ENCODE data around the gene COL18A1. TPM values are rescaled to one million over a fixed set of nuclear protein-coding genes. Genes with fewer than 3 reads are reported as not detected.

Gene COL18A1
- total and polyA plus RNA-seq, 5 donors: 52.3 to 134 (median 80.5) TPM

DNA sequence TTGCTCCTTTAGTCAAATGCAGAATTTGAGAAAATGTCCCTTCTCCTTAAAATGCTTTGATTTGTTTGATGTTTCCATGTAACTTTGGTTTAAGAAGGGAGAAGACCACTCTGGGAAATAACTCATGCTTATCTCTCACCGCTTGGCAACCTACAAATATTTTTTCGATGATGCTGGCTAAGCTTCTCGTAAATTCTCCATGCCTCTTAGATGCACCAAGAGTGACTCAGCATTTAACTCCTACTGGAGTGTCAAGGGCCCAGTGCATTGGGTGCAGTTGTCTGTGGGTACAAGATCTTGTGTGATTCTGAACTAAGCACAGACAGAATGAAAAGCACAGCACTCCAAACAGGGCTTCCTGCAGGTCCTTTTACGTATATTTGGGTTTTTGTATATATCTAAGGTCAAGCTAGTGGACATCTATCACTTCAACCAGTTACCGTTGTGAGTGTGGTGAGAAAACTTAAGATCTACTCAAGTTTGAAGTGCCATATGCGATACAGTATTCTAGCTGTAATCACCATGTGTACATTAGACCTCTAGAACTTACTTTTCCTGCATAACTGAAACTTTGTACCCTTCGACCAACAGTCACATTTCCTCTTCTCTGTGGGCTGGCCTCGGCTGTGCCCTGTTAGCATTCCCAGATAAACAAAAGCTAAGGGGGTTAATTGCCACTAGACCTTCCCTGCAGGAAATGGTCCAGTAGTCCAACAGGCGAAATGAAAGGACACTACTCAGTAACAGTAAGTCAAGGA is 55.8 kb downstream of the COL18A1 start:
- no peaks in the 10 kb centered on the region for H3K4me1 ChIP-seq (ENCODE audit: control insufficient read depth, insufficient read depth, low read length)
- 78% methylated on average over 9 of the region's 9 CpGs for WGBS
- no peak overlapping the region for H3K4me3 ChIP-seq (ENCODE audit: low read length)
- no peak overlapping the region for H3K27ac ChIP-seq (ENCODE audit: low read length)
- no peak for DNase-seq
- no peaks in the 10 kb centered on the region for H3K9me3 ChIP-seq (ENCODE audit: control insufficient read depth, low read length)
- H3K27me3 ChIP-seq (ENCODE audit: control insufficient read depth, insufficient read depth): no peaks in the 10 kb centered on the region
- intact Hi-C loops (cut with DNase I): no loop called here
- ATAC-seq: no peak

DNA sequence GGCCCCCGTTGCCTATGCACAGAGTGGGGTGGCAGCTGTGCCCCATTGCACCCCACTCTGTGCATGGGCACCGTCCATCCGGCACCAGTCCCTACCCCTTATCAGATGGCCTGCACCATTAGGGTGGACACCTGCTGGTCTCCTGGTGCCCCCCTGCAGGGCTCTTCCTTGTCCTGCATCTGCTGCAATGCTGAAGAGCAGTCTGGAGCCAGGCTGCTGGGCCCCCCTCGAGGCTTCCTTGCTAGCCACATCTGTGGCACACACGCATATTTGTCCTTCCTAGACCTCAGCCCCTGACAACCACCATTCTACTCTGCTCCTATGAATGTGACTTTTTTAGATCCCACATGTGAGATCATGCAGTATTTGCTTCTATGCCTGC is 56.4 kb downstream of the COL18A1 start:
- Histone ChIP-seq H3K4me3 (ENCODE audit: low read length) (no peak overlapping the region), H3K27me3 (ENCODE audit: control insufficient read depth, insufficient read depth) (no peaks in the 10 kb centered on the region), H3K27ac (ENCODE audit: low read length) (no peak overlapping the region), H3K9me3 (ENCODE audit: control insufficient read depth, low read length) (no peaks in the 10 kb centered on the region), H3K4me1 (ENCODE audit: control insufficient read depth, insufficient read depth, low read length) (no peaks in the 10 kb centered on the region)
- DNase-seq (peak in 1 of 3 donors; percentile 3), ATAC-seq (no peak)
- WGBS: 96% methylated on average over 5 of the region's 5 CpGs
- intact Hi-C loops (cut with DNase I): no loop called here

DNA sequence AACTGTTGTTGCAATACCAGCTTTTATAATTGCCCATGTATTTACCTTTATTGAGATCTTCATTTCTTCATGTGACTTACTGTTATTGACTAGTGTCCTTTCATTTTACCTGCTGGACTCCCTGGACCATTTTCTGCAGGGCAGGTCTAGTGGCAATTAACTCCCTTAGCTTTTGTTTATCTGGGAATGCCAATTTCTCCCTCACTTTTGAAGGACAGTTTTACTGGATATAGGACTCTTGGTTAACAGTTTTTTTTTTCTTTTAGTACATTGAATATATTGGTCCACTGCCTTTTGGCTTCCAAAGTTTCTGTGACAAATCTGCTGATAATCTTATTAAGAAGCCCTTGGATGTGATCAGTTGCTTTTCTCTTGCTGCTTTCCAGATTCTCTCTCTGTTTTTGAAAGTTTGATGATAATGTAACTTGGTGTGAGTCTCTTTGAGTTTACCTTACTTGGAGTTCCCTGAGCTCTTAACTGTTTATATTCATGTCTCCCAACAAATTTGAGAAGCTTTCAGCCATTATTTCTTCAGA is 56.9 kb downstream of the COL18A1 start:
- Histone ChIP-seq H3K9me3 (ENCODE audit: control insufficient read depth, low read length) (no peaks in the 10 kb centered on the region), H3K27ac (ENCODE audit: low read length) (no peak overlapping the region), H3K27me3 (ENCODE audit: control insufficient read depth, insufficient read depth) (no peaks in the 10 kb centered on the region), H3K4me1 (ENCODE audit: control insufficient read depth, insufficient read depth, low read length) (no peaks in the 10 kb centered on the region), H3K4me3 (ENCODE audit: low read length) (no peak overlapping the region)
- DNase-seq (no peak), ATAC-seq (no peak)
- intact Hi-C loops (cut with DNase I): no loop called here

DNA sequence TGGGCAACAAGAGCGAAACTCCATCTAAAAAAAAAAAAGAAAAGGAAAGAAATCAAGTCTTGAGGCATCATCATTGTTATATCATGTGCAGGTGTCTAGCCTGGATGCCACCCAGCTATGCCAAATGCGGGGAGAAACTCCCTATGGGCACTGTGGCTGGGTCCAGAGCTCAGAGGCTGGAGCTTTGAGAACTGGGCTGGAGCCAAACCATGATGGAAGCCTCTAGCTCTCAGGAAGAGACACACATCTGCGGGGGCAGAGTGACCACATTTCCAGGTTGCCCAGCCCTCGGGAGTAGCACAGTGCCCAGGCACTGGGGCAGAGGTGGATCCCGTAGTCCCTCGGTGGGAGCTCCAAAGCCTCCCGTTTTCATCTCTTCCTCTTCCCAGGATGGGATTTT is 58.9 kb downstream of the COL18A1 start:
- no peaks in the 10 kb centered on the region for H3K9me3 ChIP-seq (ENCODE audit: control insufficient read depth, low read length)
- WGBS: 95% methylated on average over 7 of the region's 7 CpGs
- H3K4me1 ChIP-seq (ENCODE audit: control insufficient read depth, insufficient read depth, low read length): no peaks in the 10 kb centered on the region
- peak; percentile 3 to 42 (median 33) for DNase-seq
- no peaks in the 10 kb centered on the region for H3K27me3 ChIP-seq (ENCODE audit: control insufficient read depth, insufficient read depth)
- H3K4me3 ChIP-seq (ENCODE audit: low read length): no peak overlapping the region
- no peak for ATAC-seq
- intact Hi-C loops (cut with DNase I): no loop called here
- no peak overlapping the region for H3K27ac ChIP-seq (ENCODE audit: low read length)

DNA sequence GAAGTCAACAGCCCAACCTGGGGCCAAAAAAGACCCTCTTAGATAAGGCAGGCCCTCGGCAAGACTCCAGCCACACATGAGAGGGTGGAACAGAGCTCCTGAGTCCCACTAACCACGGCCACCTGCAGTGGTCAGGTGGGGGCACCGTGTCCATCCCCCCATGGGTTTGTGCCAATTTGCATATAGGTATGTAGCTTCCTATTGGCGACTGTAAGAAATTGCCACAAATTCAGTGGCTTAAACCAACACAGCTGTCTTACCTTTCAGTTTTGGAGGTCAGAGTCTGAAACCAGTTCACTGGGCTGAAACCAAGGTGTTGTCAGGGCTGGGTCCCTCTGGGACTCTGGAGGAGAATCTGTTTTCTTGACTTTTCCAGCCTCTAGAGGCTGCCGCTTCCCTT is 59.3 kb downstream of the COL18A1 start:
- Histone ChIP-seq H3K4me1 (ENCODE audit: control insufficient read depth, insufficient read depth, low read length) (no peaks in the 10 kb centered on the region), H3K4me3 (ENCODE audit: low read length) (no peak overlapping the region), H3K27me3 (ENCODE audit: control insufficient read depth, insufficient read depth) (no peaks in the 10 kb centered on the region), H3K27ac (ENCODE audit: low read length) (no peak overlapping the region), H3K9me3 (ENCODE audit: control insufficient read depth, low read length) (no peaks in the 10 kb centered on the region)
- 93% methylated on average over 5 of the region's 5 CpGs for WGBS
- intact Hi-C loops (cut with DNase I): no loop called here
- DNase-seq: peak in 2 of 3 donors; percentile 6 to 15
- ATAC-seq: no peak

DNA sequence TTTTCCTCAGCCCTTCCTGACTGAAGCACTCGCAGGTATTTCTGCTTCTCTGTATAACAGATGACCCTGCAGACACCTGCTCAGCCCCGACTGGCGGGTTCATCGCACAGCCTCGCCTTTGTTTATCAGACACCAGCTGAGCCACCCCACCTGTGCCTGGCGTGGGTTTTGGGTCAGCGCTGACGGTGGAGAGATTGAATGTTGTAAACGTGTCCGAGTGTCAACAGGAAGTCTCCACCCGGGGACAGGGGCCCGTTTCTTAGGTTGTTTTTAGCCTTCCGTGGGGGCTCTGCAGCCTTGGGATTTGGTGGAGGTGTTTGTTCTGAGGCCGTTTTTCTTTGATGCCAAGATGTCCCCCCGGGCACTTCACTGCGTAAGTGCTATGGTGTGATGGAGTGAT is 60.1 kb downstream of the COL18A1 start:
- 67% methylated on average over 16 of the region's 16 CpGs for WGBS
- DNase-seq: peak; percentile 6 to 39 (median 31)
- Histone ChIP-seq H3K27ac (ENCODE audit: low read length) (no peak overlapping the region), H3K4me1 (ENCODE audit: control insufficient read depth, insufficient read depth, low read length) (no peaks in the 10 kb centered on the region), H3K27me3 (ENCODE audit: control insufficient read depth, insufficient read depth) (no peaks in the 10 kb centered on the region), H3K4me3 (ENCODE audit: low read length) (no peak overlapping the region), H3K9me3 (ENCODE audit: control insufficient read depth, low read length) (no peaks in the 10 kb centered on the region)
- ATAC-seq: no peak
- intact Hi-C loops (cut with DNase I): no loop called here

DNA sequence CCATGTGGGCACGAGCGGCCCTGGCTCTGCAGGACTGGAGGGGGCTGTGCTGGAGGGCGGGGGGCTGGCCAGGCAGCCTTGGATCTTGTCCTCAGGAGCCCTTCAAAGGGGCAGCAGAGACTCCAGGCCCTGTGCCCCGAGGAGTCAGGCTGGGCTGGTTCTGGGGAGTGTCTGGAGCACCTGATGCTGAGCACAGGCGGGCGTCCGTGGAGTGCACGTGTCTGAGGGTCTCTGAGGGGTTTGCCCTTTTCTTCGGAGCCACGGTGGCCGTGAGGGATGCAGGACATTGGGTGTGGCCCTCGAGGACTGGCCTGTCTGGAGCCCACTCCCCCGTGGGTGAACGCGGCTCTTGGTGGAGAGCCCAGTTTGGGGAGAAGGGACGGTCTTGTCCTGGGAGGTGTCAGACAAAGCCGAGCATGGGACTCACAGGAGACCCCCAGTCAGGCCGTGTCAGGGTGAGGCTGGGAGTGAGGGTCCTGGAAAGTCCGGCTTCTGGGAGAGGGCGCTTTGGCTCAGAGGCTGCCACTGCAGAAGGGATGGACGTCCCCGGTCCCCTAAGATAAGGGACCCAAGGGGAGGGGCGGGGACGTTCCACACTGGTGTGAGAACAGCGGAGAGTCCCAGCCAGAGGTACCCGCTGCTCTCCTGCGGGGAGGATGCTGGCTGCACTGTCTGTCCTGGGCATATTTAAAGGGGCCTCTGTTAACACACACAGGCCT is 60.8 kb downstream of the COL18A1 start:
- 73% methylated on average over 27 of the region's 27 CpGs for WGBS
- H3K4me1 ChIP-seq (ENCODE audit: control insufficient read depth, insufficient read depth, low read length): no peaks in the 10 kb centered on the region
- ATAC-seq: no peak
- H3K27me3 ChIP-seq (ENCODE audit: control insufficient read depth, insufficient read depth): no peaks in the 10 kb centered on the region
- no peak overlapping the region for H3K27ac ChIP-seq (ENCODE audit: low read length)
- peak; percentile 13 to 61 (median 52) for DNase-seq
- no peak overlapping the region for H3K4me3 ChIP-seq (ENCODE audit: low read length)
- no peaks in the 10 kb centered on the region for H3K9me3 ChIP-seq (ENCODE audit: control insufficient read depth, low read length)
- intact Hi-C loops (cut with DNase I): no loop called here

DNA sequence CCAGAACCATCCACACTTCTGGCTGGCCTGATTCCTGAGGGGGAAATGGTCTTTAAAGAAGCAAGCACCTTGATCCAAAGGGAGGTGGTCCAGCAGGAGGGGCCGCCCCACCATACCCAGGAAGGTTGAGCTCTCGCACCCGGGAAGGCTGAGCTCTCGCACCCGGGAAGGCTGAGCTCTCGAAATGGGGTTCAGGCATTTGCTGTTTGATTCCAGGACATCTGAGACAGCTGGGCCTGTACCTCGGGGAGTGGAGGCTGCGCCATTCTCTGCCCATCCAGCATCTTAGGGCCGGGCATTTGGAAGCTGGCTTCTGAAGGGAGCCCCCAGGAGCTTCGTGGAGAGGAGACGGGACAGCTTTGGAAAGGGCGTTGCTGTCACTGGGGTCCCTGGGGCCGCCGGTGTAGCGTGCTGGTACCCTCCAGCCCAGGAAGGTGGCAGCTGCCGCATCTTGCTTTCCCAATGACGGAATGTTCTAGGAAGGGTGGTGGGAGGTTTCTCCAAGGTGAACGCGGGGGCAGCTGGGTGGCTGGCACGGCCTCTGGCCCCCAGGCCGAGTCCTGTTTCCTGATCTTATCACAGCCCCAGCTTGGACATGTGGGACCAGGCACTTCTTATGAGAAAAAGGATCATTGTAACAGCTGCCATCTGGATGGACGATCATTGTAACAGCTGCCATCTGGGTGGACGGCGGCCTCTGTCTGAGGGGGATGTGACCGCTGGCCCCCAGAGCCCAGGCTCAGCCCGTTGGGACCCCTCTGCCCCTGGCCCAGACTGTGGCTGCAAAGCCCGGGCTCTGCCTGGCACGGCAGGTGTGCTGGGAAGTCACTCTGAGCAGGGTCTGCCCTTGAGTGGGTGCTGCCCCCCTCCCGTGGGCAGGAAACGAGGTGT is 61.6 kb downstream of the COL18A1 start:
- intact Hi-C loops (cut with DNase I): no loop called here
- no peaks in the 10 kb centered on the region for H3K9me3 ChIP-seq (ENCODE audit: control insufficient read depth, low read length)
- H3K4me3 ChIP-seq (ENCODE audit: low read length): no peak overlapping the region
- ATAC-seq (no peak), DNase-seq (peak; percentile 12 to 60 (median 47))
- H3K27me3 ChIP-seq (ENCODE audit: control insufficient read depth, insufficient read depth): no peaks in the 10 kb centered on the region
- WGBS: 83% methylated on average over 30 of the region's 30 CpGs
- H3K27ac ChIP-seq (ENCODE audit: low read length): no peak overlapping the region
- H3K4me1 ChIP-seq (ENCODE audit: control insufficient read depth, insufficient read depth, low read length): peaks cover under 1% of the 10 kb centered on the region

DNA sequence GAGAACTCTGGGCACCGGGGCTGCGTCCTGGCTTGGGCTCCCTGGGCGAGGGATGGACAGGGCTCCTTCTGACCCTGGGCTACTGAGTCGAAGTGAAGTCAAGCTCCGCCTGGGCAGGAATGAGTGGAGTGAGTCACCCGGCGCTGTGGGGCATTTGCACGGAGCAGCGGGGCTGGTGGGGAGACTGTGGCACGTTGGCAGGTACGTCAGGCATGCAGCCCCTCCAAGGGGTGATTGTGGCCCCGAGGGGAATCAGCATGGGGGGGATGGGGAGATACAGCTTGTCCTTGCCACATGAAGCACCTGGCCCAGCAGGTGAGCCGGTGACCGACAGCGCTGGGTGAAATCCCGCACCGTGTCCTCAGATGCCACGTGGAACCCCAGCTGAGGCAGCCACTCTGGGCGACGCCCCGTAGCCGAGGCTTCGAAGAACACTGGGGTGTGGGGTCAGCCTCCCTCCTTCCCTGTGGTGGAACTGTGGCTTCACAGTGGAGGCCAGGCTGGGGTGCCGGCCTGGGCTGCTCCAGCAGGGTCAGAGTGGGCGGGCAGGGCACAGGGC is 62.3 kb downstream of the COL18A1 start:
- Histone ChIP-seq H3K9me3 (ENCODE audit: control insufficient read depth, low read length) (no peaks in the 10 kb centered on the region), H3K4me3 (ENCODE audit: low read length) (no peak overlapping the region), H3K27me3 (ENCODE audit: control insufficient read depth, insufficient read depth) (no peaks in the 10 kb centered on the region), H3K4me1 (ENCODE audit: control insufficient read depth, insufficient read depth, low read length) (peaks cover 1% of the 10 kb centered on the region), H3K27ac (ENCODE audit: low read length) (no peak overlapping the region)
- ATAC-seq (no peak), DNase-seq (peak; percentile 14 to 63 (median 53))
- WGBS: 93% methylated on average over 25 of the region's 25 CpGs
- intact Hi-C loops (cut with DNase I): no loop called here

DNA sequence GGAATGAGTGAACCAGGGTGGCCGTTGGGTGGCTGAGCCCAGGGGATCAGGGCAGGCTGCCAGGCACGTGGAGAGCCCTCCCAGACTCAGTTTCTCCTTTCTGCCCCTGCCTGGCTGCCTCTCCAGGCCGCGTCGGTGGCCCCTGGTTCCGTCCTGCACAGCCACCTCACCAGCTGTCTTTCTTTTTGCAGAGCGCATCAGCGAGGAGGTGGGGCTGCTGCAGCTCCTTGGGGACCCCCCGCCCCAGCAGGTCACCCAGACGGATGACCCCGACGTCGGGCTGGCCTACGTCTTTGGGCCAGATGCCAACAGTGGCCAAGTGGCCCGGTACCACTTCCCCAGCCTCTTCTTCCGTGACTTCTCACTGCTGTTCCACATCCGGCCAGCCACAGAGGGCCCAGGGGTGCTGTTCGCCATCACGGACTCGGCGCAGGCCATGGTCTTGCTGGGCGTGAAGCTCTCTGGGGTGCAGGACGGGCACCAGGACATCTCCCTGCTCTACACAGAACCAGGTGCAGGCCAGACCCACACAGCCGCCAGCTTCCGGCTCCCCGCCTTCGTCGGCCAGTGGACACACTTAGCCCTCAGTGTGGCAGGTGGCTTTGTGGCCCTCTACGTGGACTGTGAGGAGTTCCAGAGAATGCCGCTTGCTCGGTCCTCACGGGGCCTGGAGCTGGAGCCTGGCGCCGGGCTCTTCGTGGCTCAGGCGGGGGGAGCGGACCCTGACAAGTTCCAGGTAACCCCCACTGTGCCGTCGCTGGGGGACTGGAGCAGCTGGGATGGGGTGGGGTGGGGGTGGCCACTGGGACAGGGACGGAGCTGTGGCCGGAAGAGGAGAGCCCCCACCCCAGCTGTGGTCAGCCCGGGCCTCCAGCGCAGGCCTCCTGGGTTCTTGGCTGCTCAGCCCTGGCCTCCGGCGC is 63.3 kb downstream of the COL18A1 start:
- Histone ChIP-seq H3K27ac (ENCODE audit: low read length) (no peak overlapping the region), H3K4me3 (ENCODE audit: low read length) (no peak overlapping the region), H3K9me3 (ENCODE audit: control insufficient read depth, low read length) (no peaks in the 10 kb centered on the region), H3K27me3 (ENCODE audit: control insufficient read depth, insufficient read depth) (no peaks in the 10 kb centered on the region), H3K4me1 (ENCODE audit: control insufficient read depth, insufficient read depth, low read length) (peaks cover 1% of the 10 kb centered on the region)
- peak; percentile 24 to 63 (median 56) for DNase-seq
- no peak for ATAC-seq
- intact Hi-C loops (cut with DNase I): no loop called here
- 87% methylated on average over 45 of the region's 45 CpGs for WGBS

All from right cardiac atrium (tissue), 5 donors.